GM18499 (cell line): ENCODE results near the gene BTRC.
A peak's percentile ranks its signal among the peaks of the same experiment; 100 is the strongest.
"Not testable (repeated sequence)": the region's sequence is repeated elsewhere in the genome, so short reads cannot be mapped to it uniquely, and the experiment has no call there.

Experiments used
- ATAC-seq: cut with Tn5 transposase; IDR thresholded peaks from one replicate; pipeline ENCODE4 v1.9.1; 2021; ENCODE audit warnings: moderate number of reproducible peaks; ENCODE audit not compliant: insufficient read depth, unreplicated experiment

BTRC gene

DNA sequence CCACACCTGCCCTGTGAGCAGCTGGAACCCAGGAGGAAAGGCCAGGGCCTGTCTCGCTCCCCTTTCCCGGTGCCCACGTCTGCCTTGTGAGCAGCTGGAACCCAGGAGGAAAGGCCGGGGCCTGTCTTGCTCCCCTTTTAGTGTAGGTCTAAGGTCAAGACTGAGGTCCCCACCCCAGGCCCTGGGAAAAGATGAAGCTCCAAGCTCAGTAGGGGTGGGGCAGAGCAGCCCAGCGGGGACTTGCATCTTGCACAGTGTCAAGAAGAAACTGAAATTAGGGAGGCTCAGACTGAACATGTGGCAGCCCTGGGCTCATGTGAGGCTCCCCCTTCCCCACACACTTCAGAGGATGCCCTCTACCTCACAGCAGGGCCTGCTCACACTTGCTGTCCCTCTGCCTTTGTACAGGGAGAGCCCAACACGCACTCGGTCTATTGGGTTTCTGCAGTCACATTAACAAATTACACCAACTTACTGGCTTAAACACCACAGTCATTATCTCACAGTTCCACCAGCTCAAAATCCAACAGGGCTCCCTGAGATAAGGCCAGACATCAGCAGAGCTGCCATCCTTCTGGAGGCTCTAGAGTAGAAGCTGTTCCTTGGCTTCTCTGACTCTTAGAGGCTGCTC, 221.7 kb downstream of the BTRC start:
- ATAC-seq = no peak

DNA sequence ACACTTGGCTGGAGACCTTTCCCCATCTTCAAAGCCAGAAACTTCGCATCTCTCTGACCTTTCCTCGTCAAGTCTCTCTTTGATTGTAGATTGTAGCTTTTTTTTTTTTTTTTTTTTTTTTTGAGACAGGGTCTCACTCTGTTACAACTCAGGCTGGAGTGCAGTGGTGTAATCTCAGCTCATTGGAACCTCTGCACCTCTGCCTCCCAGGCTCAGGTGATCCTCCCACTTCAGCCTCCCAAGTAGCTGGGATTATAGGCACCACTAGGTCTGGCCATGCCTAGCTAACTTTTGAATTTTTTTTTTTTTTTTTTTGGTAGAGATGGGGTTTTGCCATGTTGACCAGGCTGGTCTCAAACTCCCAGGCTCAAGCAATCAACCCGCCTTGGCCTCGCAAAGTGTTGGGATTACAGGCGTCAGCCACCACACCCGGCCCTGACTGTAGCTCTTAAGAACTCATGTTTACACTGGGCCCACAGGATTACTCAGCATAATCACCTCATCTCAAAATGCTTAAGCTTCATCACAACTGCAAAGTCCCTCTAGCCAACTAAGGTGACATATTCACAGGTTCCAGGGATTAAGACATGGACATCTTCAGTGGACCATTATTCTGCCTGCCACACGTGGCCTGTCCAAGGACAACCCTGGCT, 222.4 kb downstream of the BTRC start:
- ATAC-seq = no peak

DNA sequence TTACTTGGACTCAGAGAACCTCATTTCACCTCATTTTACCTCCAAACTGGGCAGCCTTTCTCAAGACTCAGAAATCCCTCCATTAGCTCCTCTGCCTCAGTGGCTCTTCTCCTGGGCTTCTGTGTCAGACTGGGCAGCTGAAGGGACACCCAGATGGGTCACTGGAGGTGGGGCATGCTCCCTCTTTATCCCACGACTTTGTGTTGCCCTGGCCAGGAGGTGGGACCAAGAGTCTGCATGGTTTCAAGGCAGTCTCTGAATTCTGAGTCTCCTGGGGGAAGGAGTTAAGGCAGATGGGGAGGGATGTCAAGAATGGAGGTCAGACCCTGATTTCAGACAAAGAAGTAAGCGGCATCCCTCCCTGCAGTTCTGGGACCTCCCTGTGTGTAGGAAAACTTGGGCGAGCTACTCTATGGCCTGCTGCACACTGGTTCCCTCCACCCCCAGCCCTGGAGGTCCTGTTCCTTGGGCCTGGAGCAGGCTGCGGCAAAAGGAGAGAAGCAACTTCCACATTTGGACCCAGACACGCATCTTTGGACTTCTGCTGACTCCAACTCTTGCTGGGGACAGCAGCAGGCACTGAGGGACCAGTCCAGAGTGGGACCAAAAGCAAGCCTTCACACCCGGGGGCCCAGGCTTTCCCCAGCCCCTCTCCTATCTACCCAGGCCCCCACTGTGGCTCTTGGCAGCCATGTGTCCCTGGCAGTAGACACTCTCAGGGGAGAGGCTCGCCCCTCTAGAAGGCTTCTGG, 223.3 kb downstream of the BTRC start:
- ATAC-seq = no peak

DNA sequence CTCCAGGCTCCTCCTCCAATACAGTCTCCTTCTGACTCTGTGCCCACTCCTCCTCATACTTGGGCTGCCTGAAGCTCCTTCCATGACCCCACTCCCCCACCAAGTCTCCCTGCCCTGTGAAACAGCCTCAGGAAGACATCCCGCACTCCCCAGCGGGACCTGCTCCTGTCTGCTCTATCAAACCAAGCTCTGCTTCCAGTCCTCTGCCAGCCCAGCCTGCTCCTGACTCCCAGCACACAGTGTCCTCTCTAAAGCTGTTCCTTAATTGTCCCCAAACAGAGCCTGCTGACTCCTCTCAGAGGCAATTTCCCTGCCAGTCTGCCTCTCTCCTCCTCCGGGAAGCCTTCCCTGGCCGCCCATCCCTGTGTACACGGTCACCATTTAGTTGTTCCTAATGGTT, 224.2 kb downstream of the BTRC start:
- ATAC-seq = no peak

DNA sequence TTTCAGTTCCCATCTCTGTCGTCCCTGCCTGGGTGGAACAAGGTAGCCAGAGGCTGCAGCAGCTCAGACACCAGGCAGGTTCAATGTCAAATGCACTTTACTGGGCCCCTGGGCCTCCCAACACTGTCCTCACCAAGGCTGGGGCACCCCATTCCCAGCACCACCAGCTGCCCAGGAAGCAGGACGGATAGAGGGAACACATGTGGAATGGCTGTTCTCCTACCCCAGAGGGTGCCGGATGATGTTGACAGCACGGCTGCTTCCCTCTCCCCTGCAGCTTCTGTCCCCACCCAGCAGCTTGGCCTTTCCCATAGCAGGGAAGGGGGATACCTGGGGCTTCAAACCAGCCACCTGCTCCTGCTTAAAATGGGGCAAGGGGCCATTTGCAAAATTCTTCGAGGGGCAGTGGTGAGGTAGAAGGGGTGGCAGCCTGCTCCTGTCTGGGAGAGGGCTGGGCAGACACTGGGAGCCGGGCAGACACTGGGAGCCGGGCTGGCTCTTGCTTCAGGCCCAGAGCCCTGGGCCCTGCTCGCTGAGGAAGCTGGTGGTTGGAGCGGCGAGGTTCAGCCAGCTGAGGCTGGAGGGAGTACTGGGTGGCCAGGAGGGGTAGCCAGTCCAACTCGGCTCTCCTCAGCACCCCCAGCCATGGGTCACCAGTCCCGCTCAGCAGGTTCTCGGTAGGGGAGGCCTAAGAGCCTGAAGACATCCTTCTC, 225.0 kb downstream of the BTRC start:
- ATAC-seq = no peak

DNA sequence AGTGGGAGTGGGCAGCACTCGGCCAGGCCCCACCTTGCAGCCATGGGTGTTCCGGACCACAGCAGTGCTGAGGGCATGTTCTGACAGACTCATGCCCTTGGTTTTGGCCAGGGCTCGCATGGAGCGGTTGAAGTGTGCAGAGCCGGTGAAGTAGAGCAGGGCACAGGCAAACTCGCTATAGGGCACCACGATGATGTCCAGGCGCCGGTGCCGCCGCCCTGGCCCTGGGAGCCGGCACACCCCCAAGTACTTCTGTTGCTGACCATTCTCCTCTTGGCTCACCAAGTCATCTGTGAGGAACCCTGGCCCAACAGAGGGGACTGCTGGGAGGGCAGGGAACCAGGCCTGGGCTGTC, 225.5 kb downstream of the BTRC start:
- ATAC-seq = no peak

DNA sequence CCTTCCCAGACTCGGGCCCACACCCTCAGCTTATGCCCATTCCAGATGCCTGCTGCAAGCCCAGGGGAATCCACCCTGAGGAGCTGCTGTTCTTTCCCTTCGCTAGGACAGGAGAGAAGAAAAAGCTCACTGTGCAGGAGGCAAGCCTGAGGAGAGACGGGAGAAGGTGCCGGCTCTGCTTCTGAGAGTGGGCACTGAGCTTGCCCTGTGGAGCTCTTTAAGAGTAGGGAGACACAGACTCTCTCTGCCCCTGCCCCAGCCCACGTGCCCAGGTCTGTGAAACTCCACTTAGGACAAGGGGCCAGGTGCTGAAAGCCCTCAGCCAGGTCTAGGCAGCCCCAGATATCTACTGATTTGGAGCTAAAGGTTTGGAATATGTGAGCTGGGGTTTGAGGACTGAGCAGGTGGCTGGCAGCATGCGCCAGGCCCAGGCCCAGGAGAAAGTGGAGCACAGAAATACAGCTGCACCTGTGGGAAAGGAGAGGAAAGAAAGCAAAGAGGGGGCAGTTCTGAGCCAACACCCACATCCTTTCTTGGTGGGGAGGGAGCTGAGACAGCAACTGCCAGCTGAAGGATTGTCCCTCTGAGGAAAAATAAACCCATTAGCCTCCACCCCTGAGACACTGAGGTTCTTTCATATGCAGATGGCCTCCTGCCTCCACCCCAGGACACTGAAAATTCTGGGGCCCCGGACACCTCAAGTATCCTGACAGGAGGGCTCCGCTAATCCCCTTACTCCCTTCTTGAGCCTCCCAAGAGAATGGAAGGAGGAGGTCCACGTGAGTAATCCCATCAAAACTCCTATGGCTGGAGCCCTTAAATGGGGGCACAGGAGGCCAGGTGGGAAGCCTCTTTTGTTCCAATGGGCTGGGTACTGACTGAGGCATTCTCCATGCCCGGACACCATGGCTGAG, 226.8 kb downstream of the BTRC start:
- no peak for ATAC-seq

DNA sequence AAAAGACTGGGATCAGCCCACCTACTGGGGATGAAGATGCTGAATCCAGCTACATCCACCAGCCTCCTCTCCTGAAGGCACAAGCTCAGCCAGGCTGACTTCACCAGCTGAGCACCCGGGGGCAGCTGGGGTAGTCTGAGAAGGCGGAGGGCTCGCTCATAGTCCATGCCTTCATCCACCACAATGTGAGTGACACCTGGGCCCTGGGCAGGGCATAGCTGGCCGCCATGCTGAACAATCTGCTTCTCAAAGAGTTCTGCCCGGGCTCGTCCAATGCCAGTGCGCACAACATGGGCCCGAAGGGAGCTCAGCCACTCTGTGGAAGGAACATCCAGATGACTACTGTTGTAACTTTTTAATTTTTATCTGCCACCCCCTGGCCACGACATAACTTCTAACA, 231.9 kb downstream of the BTRC start:
- no peak for ATAC-seq

DNA sequence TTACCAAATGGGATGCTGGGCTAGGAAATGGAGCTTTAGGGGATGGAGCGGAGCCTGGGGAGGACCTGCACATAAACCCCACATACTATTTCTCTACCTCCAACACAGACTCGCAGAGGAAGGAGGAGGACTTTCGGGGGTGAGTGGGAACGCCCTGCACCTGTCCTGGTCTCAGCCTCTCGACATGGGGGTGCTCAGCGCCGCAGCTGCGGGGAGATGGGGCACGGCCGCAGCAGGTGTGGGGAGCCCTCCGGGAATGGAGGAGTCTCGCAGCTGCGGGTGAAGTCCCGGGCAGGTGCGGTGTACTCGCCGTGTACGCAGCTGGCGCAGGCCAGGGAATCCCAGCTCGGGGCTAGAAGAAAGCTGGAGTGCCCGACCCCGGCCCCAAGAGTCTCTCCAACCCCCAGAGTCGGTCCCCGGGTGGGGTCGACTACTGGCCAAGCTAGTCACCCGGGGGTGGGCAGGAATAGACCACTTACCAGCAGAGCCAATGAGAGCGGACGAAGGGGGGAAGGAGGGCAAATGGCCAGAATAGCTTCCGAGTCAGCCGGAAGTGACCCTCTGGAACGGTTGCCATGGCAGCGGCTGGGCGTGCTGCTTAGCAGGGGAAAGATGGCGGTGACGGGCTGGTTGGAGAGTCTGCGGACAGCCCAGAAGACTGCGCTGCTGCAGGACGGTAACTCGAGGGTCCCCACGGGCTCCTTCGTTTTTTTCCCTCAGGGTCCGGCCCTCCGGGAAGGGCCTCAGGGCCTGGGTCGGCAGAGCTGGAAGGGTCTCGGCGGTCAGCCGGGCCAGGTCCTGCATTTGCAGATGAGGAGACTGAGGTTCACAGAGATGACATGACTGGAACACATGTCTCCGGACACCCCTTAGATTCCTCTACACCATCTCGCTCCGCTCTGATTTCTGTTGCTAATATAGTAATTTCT, 234.0 kb downstream of the BTRC start, which contains the start of the genes DPCD and POLL:
DPCD (plus strand) TSS at position 597 of the 929 bp plus-strand sequence; CDS start at position 613, 16 bp downstream.
POLL (minus strand) TSS at position 533 of the 929 bp plus-strand sequence. CDS start 897 bp downstream, outside the sequence.
- ATAC-seq = peak; percentile 90

DNA sequence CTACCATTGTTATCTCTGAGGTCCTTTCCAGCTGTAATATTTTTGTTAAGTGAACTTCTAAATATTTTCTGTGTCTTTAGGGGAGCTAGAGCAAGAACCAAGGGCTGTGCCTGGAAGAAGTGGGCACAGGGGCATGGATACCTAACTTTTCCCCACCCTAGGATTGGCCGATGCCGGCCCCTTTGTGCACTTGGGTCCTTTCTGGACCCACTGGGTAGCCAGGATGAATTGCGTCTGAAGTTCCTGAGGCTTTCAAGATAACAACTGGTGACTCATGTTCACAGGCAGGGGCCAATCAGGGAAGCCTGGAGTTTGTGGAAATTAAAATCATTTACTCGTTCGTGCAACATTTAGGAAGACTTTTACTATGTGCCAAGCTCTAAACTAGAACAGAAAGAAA, 234.9 kb downstream of the BTRC start:
- ATAC-seq = no peak

DNA sequence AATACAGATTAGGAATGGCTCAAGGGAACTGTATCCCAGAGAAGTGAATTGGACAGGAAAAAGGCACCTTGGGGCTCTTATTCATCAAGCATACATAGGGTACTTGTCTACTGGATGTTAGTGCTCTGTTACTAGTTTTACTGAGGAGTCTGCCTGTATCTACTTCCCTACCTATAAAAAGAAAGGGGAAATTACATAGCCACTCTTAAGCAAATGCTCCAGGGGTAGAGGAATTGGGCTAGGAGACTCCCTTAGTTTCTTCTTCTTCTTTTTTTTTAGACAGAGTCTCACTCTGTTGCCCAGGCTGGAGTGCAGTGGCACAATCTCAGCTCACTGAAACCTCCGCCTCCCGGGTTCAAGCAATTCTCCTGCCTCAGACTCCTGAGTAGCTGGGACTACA, 239.4 kb downstream of the BTRC start:
- not testable (repeated sequence) for ATAC-seq

DNA sequence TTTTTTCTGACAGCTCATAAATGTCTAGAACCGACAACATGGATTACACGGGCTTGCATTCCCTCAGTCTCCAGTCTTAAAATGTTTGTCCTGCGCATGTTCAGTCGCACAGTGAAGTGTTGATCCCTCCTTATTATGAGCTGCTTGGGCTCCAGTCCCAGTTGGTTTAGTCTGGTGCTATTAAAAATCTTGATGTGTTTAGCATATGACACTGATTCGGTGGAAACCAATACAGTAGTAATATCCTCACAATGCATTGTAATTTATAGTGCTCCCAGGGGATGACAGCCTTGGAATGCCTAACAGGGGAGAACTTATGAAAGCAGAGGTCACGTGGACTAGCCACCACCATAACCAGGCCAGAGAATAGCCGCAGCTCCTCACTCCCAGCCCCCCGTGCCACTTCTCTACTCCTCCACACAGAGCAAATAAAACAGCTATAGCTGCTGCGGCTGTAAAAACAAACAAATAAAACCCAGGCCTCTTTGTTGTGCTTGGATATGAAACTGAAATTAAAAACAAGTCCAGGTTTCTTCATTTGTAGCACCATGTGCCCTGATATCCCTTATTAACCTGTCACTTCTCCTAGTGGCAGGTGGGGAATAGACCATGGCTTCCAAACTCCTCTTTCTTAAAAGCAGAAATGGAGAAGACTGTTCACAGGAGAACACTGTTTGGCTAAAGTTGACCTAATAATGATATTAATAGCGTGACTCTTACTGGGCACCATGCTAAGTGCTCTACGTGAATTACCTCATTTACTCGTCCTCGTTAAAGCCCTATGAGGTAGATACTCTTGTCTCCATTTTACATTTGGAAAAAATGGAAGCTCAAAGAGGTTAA, 241.8 kb downstream of the BTRC start:
- ATAC-seq = no peak

DNA sequence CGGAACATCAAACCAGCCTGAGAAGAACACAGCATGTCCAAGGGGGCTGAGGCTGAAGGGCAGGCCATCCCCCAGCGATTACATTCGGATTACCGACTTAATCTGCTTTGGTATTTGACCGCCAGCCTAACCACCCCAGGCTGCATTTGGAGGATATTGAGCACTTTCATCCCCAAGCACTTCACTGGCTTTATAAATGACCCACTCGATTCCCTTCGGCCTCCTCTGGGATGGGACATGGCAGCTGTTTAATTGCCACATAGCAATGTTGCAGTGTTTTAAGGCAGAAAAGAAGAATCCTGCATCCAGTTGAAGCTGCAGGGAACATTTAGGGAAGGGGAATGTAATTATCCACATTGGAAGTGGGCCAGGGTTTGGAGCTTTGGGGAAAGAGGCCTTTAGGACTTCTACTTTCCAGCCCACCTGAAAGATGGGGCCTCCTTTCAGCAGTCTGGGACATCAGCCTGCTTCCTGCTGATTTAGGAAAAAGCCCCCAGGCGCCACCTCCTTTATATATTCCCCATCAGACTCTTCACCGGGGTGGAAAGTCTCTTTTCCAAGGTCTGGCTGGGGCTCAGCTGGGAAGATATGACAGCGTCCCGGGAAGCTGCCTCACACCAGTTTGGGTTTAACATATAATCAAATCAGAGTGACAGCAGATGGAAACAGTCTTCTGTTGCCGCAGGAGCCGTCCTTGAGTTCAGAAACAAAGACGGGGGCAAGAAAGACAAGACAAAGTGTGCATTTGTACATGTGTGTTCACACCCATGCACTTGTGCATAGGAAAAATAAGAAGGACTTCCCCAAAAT, 243.3 kb downstream of the BTRC start:
- no peak for ATAC-seq

DNA sequence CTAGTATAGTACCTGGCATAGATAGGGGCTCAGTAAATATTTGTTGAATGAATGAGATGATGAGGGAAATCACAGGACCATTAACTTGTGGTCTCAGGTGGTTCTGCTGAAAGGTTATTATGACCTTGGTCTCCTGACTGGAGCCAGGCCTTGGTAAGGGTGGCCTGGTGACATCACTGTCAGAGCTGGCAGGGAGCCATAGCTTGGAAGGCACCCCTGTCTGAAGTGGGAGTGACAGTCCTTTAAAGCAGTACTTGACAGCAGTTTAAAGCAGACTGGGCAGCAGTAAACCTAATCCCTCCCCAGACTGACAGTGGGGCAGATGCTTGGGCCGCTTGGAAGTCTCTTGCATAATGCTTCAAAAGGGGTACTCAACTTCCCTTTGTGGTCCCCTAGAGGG, 247.6 kb downstream of the BTRC start:
- ATAC-seq = no peak

DNA sequence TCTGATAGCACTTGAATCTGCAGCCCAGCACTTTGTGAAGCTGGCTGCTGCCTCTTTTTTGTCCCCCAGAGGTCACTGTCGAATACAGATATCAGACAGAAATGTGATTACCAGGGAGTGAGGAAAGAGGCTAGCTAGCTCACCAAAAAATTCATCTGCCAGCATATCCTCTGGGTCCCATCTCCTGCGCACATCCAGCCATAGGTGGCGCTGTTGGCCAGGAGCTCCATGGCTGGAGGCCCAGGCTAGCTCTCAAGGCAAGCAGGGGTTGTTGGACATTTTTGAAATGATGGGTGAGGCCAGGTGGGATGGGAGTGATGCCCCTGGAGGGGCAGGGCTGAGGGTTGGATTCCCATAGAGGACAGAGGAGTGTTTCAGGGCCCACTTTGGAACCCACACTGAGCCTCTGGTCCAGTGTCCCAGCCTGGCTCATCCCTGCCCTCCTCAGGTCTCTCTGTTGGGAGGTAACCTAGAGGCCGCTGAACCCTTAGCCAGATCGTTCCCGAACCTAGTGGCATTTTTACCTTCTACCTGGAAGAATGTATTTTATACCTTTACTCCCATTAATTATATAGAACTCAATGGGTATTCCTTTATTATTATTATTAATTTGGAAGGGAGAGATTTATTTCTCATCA, 248.9 kb downstream of the BTRC start:
- no peak for ATAC-seq
